Measurements from ENCODE around the gene CDC42EP1. TPM values are rescaled to one million over a fixed set of nuclear protein-coding genes. Genes with fewer than 3 reads are reported as not detected.
A peak's percentile ranks its signal among the peaks of the same experiment; 100 is the strongest.

Gene CDC42EP1
- total RNA-seq, 1 donor from 2014 or later: 46.2 TPM

GRCh38 chr22:37570661-37570976 lies 10.3 kb downstream of the CDC42EP1 start:
- no peaks in the 10 kb centered on the region for H3K9me3 ChIP-seq
- intact Hi-C loops (cut with DNase I): no loop called here
- no peak overlapping the region for H3K4me3 ChIP-seq
- H3K27me3 ChIP-seq: no peaks in the 10 kb centered on the region
- no peak overlapping the region for H3K27ac ChIP-seq
- DNase-seq (ENCODE audit: extremely low spot score in 2 of 2): no peak
- TF ChIP-seq POLR2A (IDR thresholded peaks at IDR 0.05): no peak
- peaks cover 0 to 31% of the 10 kb centered on the region in 2 donors for H3K36me3 ChIP-seq
- H3K4me1 ChIP-seq: peaks cover 64% of the 10 kb centered on the region

- Histone ChIP-seq H3K4me1 (peaks cover 56% of the 10 kb centered on the region), H3K27me3 (no peaks in the 10 kb centered on the region), H3K27ac (no peak overlapping the region), H3K36me3 (peaks cover 0 to 23% of the 10 kb centered on the region in 2 donors), H3K9me3 (no peaks in the 10 kb centered on the region), H3K4me3 (no peak overlapping the region)
- intact Hi-C loops (cut with DNase I): no loop called here
- TF ChIP-seq POLR2AphosphoS5 (IDR thresholded peaks at IDR 0.05; ENCODE audit: insufficient read depth in 1 of 2, low read depth in 1 of 2): no peak
- TF ChIP-seq, protein P1, sequence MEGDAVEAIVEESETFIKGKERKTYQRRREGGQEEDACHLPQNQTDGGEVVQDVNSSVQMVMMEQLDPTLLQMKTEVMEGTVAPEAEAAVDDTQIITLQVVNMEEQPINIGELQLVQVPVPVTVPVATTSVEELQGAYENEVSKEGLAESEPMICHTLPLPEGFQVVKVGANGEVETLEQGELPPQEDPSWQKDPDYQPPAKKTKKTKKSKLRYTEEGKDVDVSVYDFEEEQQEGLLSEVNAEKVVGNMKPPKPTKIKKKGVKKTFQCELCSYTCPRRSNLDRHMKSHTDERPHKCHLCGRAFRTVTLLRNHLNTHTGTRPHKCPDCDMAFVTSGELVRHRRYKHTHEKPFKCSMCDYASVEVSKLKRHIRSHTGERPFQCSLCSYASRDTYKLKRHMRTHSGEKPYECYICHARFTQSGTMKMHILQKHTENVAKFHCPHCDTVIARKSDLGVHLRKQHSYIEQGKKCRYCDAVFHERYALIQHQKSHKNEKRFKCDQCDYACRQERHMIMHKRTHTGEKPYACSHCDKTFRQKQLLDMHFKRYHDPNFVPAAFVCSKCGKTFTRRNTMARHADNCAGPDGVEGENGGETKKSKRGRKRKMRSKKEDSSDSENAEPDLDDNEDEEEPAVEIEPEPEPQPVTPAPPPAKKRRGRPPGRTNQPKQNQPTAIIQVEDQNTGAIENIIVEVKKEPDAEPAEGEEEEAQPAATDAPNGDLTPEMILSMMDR (IDR thresholded peaks at IDR 0.05): no peak
- TF ChIP-seq POLR2A (IDR thresholded peaks at IDR 0.05): no peak
- no peak for DNase-seq (ENCODE audit: extremely low spot score in 2 of 2)
Observed at GRCh38 chr22:37571258-37571991, 11.1 kb downstream of the CDC42EP1 start.

DNA sequence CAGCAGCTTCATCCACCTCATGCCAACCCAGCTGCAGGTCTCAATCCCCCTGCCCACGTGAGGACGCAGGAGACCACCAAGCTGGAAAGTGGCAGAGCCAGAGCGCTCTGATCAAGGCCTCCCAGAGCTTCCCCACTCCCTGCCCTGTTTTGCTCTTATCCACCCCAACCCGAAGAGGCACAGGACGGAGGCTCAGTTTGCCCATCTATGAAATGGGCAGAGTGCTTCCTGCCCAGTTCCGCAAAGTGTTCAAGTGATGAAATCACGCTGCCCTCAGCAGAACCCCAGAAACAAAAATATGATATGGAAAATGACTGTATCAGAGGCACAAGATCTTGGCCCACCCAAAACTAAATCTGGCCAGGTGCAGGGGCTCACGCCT lies 11.7 kb downstream of the CDC42EP1 start:
- H3K4me1 ChIP-seq: peaks cover 50% of the 10 kb centered on the region
- H3K27ac ChIP-seq: no peak overlapping the region
- no peak for DNase-seq (ENCODE audit: extremely low spot score in 2 of 2)
- no peaks in the 10 kb centered on the region for H3K9me3 ChIP-seq
- no peak for TF ChIP-seq POLR2A (IDR thresholded peaks at IDR 0.05)
- TF ChIP-seq, protein P1 (IDR thresholded peaks at IDR 0.05): no peak
- TF ChIP-seq POLR2AphosphoS5 (IDR thresholded peaks at IDR 0.05; ENCODE audit: insufficient read depth in 1 of 2, low read depth in 1 of 2): no peak
- peaks cover 0 to 17% of the 10 kb centered on the region in 2 donors for H3K36me3 ChIP-seq
- no peak overlapping the region for H3K4me3 ChIP-seq
- H3K27me3 ChIP-seq: no peaks in the 10 kb centered on the region
- intact Hi-C loops (cut with DNase I): no loop called here

DNA sequence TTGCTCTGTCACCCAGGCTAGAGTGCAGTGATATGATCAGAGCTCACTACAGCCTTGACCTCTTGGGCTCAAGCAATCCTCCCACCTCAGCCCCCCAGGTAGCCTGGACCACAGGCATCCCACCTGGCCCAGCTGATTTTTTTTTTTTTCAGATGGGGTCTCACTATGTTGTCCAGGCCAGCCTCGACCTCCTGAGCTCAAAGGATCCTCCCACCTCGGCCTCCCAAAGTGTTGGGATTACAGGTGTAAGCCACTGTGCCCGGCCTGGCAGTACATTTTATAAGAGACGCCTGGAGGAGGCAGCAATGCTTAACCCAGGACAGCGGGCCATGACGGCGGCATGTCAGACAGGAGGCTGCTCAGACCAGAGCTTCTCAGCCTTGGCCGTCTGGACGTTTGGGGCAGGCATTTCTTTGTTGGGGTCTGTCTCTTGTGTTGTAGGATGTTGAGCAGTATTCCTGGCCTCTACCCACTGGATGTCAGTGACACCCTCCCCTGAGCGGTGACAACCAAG lies 15.3 kb downstream of the CDC42EP1 start:
- peak in 1 of 2 donors; percentile 40 for DNase-seq (ENCODE audit: extremely low spot score in 2 of 2)
- H3K4me1 ChIP-seq: peaks cover 14% of the 10 kb centered on the region
- no peaks in the 10 kb centered on the region for H3K36me3 ChIP-seq
- TF ChIP-seq POLR2AphosphoS5 (IDR thresholded peaks at IDR 0.05; ENCODE audit: insufficient read depth in 1 of 2, low read depth in 1 of 2): no peak
- TF ChIP-seq POLR2A (IDR thresholded peaks at IDR 0.05): no peak
- TF ChIP-seq, protein P1 (IDR thresholded peaks at IDR 0.05): no peak
- intact Hi-C loops (cut with DNase I): loop anchor here (5.0 kb wide), 1 partner anchor 33 kb away; no protein-coding TSS in a partner anchor
- no peaks in the 10 kb centered on the region for H3K27me3 ChIP-seq
- no peak overlapping the region for H3K27ac ChIP-seq
- H3K4me3 ChIP-seq: no peak overlapping the region
- no peaks in the 10 kb centered on the region for H3K9me3 ChIP-seq

- Histone ChIP-seq H3K4me1 (peaks cover 6% of the 10 kb centered on the region), H3K36me3 (no peaks in the 10 kb centered on the region), H3K27me3 (no peaks in the 10 kb centered on the region), H3K9me3 (no peaks in the 10 kb centered on the region), H3K27ac (no peak overlapping the region), H3K4me3 (no peak overlapping the region)
- intact Hi-C loops (cut with DNase I): loop anchor here (5.0 kb wide), 1 partner anchor 36 kb away; no protein-coding TSS in a partner anchor
- TF ChIP-seq, protein P1 (IDR thresholded peaks at IDR 0.05): no peak
- TF ChIP-seq POLR2AphosphoS5 (IDR thresholded peaks at IDR 0.05; ENCODE audit: insufficient read depth in 1 of 2, low read depth in 1 of 2) (no peak), POLR2A (IDR thresholded peaks at IDR 0.05) (no peak)
- no peak for DNase-seq (ENCODE audit: extremely low spot score in 2 of 2)
Observed at GRCh38 chr22:37578002-37578401, 17.7 kb downstream of the CDC42EP1 start.

All from vagina (tissue), 2 donors.